HG03460 (cell line): Measurements from ENCODE around the gene MBNL1.
A peak's percentile ranks its signal among the peaks of the same experiment; 100 is the strongest.

Source experiments
- ATAC-seq: cut with Tn5 transposase; IDR thresholded peaks from one replicate; pipeline ENCODE4 v1.9.1; 2021; ENCODE audit not compliant: unreplicated experiment

The MBNL1 gene

GRCh38 chr3:152271501-152272236, 2.9 kb downstream of the MBNL1 start:
- no peak for ATAC-seq

- no peak for ATAC-seq
Measured at GRCh38 chr3:152272771-152273242, 4.1 kb downstream of the MBNL1 start.

DNA sequence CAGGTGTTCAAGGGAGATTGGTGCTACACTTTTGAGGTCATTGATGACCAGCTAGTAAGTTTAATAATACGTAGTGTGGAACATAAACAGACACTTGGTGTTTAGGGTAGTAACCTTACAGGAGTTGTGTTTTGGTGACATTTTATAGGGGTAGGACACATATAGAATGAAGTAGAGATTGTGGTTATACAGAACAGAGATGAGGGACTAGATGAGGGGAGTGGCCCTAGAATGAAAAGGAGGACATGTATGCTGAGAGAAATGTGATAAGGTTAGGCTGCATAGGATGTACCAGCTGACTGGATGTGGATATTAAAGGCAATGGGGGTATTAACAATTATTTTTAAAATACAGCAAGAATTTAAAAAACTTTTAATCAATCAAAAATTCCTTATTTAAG, 8.0 kb downstream of the MBNL1 start:
- ATAC-seq = no peak

GRCh38 chr3:152277198-152277597, 8.5 kb downstream of the MBNL1 start:
- no peak for ATAC-seq

- ATAC-seq = no peak
Measured at GRCh38 chr3:152278756-152279427, 10.2 kb downstream of the MBNL1 start.

DNA sequence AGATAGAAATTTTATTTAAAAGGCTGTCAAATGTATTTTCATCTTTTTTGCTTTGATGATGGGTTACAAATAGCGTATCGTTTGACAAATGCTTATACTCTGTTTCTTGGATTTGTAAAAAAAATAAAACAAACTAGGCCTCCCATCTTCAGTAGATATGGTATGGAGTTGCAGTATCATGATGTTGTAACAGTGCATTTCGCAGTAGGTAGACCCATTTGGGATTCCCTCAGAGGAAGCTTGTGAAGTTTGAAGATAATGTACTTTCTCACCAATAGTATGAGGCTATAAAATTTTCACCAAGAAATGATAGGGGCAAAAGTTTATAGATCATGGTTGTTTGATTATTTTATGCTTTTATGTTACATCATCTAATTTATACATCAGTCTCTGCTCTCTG, 10.8 kb downstream of the MBNL1 start:
- ATAC-seq = no peak

- no peak for ATAC-seq
Measured at GRCh38 chr3:152280539-152280938, 11.8 kb downstream of the MBNL1 start.

- peak; percentile 64 for ATAC-seq
Measured at GRCh38 chr3:152281133-152281713, 12.5 kb downstream of the MBNL1 start.

DNA sequence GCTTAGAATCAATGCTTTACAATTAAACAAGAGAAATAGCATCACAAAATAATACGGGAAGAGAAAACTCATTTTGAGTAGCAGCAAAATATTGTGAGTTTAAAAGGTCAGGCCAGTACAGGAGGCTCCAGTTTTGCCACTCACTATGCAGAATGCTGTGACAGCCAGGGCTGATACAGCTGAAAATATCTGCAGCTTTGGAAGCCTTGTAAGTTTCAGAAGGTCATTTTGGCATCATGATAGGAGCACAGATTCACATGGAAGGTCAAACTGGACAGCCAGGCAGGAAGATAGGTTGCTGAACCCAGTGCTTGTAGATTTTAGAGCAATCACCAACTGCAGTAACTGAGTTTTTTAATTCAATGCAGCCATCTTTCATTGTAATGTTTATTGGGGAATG, 14.1 kb downstream of the MBNL1 start:
- ATAC-seq = no peak

- no peak for ATAC-seq
Measured at GRCh38 chr3:152283492-152284381, 15.0 kb downstream of the MBNL1 start.

GRCh38 chr3:152284906-152285305, 16.2 kb downstream of the MBNL1 start:
- no peak for ATAC-seq

GRCh38 chr3:152285509-152285908, 16.8 kb downstream of the MBNL1 start:
- ATAC-seq = no peak

DNA sequence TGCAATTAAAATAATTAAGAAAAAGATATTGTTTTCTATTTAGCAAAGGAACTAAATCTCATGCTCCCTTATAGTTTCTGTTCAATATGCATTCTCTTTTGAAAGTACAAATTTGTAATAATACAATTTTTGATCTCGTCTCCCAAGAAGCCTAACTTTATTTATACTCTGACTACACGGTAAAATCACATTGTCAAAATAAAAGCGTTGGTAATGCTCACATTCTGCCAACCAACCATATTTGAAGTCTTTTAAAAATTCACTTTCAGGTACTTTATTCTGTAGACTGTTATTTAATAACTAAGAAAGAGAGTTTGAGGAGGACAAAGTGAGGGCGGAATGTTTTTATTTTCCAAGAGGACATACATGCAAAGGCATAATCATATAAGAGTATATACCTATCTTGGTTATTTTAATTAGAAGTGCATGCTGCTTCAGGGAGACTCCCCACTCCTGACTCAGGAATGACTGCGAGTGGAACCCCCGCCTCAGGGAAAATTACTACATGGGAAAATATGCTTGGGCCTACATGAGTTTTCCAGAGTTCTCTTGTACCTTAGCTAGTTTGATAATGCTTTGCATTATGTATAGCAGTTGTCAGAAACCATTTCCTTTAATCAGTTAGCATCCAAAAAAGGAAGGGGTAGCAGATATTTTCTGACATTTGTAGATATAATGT, 19.3 kb downstream of the MBNL1 start:
- ATAC-seq = no peak

GRCh38 chr3:152288681-152289080, 20.0 kb downstream of the MBNL1 start:
- ATAC-seq = no peak

DNA sequence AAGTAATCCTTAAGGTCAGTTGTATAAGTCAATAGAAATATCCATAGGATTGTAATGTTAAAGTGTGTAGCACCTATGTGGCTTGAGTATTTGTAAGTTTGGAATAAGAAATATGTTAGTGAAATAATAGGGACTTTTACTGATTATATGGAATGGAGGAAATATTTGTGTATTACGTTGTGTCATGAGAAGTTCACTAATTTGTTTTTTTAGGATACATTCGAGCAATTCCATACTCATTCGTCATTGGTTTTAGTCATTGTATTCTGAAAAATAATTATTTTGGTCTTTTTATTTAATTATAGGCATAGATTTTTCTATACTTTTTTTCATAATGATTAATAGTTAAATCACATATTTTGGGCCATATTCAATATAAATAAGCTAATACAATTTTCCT, 21.0 kb downstream of the MBNL1 start:
- no peak for ATAC-seq

DNA sequence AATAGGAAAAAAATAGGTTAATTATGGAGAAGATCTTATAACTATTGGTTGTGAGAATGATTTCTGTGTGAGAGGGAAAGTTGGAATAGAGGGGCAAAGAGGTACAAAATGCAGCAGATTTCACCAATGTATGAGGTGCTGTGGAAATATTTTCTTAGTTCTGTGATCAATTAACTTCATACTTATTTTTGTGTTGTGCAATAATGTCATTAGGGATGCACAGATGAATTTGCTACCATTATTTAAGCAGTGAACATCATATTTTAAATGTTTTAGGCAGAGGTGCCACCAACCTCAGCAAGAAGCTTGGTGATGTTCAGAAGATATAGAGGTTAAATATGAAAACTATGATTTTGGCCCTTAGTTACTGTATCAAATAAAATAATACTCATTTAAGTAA, 21.6 kb downstream of the MBNL1 start:
- ATAC-seq = no peak

GRCh38 chr3:152291238-152291637, 22.5 kb downstream of the MBNL1 start:
- no peak for ATAC-seq

DNA sequence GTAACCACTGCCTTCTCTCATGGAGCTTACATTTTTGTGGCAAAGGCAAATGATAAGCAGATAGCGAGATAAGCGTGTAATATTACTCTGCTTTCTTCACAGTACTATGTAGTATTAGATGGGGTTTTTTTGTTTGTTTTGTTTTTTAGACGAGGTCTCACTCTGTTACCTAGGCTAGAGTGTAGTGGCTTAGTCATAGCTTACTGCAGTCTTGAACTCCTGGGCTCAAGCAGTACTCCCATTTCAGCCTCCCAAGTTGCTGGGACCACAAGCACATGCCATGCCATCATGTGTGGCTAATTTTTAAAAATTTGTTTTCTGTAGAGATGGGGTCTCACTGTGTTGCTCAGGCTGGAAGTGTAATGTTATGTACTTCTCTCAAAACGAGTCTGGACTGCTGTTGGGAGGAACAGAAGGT, 22.9 kb downstream of the MBNL1 start:
- no peak for ATAC-seq

DNA sequence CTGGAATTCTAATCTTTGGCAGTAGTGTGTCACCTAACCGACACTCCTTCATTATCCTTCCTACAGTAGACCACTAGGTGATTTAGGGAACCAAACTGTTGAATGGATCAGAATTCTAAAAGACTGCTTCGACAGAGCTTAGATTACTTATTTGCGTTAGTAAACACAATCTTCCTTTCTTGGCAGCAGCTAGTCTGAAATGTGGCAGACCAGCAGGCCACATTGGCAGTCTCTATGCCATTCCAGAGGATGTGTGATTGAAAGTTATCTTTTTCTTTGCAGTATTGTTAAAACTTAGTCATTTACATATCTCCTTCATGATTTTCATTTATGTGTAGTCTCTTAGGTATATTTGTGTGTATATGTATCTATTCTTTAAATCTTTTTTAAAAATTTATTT, 23.6 kb downstream of the MBNL1 start:
- no peak for ATAC-seq

DNA sequence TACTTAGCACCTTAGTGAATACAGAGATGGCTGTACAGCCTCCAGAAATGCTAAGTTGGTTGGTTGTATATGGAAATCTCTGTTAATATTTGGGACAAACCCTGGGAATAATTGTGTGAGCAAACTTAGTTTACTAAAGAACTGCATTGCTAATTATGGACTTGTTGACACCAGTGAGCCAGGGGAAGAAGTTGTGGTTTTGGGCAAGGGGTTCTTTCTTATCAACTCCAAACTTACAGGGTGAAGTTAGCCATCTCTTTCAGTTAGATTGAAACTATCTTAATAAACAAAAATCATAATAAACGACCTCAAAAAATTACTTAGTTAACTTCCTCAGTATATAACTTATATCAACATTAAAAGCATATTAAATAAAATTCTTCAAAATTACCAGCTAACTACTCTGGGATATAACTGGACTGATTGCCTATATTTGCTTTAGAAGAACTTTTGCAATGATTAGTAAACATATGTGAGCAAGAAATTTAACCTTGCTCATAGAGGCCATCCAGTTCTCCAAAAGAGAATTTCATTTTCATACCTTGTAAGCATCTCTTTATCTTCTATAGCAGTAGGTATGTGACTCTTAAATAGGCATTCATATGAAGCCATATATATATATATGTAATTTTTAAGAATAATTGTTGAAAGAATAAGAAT, 24.7 kb downstream of the MBNL1 start:
- ATAC-seq = no peak
